GM19397 (cell line): ENCODE results near the gene NR2C2.
A peak's percentile ranks its signal among the peaks of the same experiment; 100 is the strongest.

Source experiments
- ATAC-seq: cut with Tn5 transposase; IDR thresholded peaks from one replicate; pipeline ENCODE4 v1.9.1; 2021; ENCODE audit warnings: mild to moderate bottlenecking, moderate library complexity; ENCODE audit not compliant: unreplicated experiment

NR2C2 gene

GRCh38 chr3:14921034-14921616 is 26.3 kb upstream of the NR2C2 start:
- ATAC-seq = peak; percentile 77

GRCh38 chr3:14921811-14922705 is 25.3 kb upstream of the NR2C2 start:
- no peak for ATAC-seq

GRCh38 chr3:14922863-14923262 is 24.5 kb upstream of the NR2C2 start:
- no peak for ATAC-seq

- no peak for ATAC-seq
Measured at GRCh38 chr3:14923476-14923875, 23.9 kb upstream of the NR2C2 start.

- ATAC-seq = no peak
Measured at GRCh38 chr3:14925729-14926591, 21.4 kb upstream of the NR2C2 start.

- no peak for ATAC-seq
Measured at GRCh38 chr3:14926592-14926991, 20.8 kb upstream of the NR2C2 start.

GRCh38 chr3:14927308-14927707 is 20.1 kb upstream of the NR2C2 start:
- no peak for ATAC-seq

- no peak for ATAC-seq
Measured at GRCh38 chr3:14929310-14930074, 17.9 kb upstream of the NR2C2 start.

GRCh38 chr3:14933820-14934425 is 13.5 kb upstream of the NR2C2 start:
- no peak for ATAC-seq

GRCh38 chr3:14935592-14936345 is 11.6 kb upstream of the NR2C2 start:
- ATAC-seq = no peak

GRCh38 chr3:14938954-14939353 is 8.4 kb upstream of the NR2C2 start:
- ATAC-seq = no peak

- no peak for ATAC-seq
Measured at GRCh38 chr3:14941871-14942270, 5.5 kb upstream of the NR2C2 start.

- no peak for ATAC-seq
Measured at GRCh38 chr3:14943042-14943441, 4.3 kb upstream of the NR2C2 start.

- ATAC-seq = no peak
Measured at GRCh38 chr3:14946236-14946635, 1.1 kb upstream of the NR2C2 start.

GRCh38 chr3:14946739-14947099 is 664 bp upstream of the NR2C2 start:
- no peak for ATAC-seq

GRCh38 chr3:14947886-14948608 is 664 bp downstream of the NR2C2 start:
- peak; percentile 83 for ATAC-seq

- ATAC-seq = no peak
Measured at GRCh38 chr3:14948609-14949038, 1.2 kb downstream of the NR2C2 start.

GRCh38 chr3:14949126-14949525 is 1.7 kb downstream of the NR2C2 start:
- no peak for ATAC-seq

- no peak for ATAC-seq
Measured at GRCh38 chr3:14950274-14950673, 2.9 kb downstream of the NR2C2 start.
